HG03095 (cell line): ENCODE measurements around the gene OR6C68.
"Not testable (repeated sequence)": the region's sequence is repeated elsewhere in the genome, so short reads cannot be mapped to it uniquely, and the experiment has no call there.

Source experiments
- ATAC-seq: cut with Tn5 transposase; IDR thresholded peaks from one replicate; pipeline ENCODE4 v1.9.1; 2021; ENCODE audit warnings: moderate library complexity; ENCODE audit not compliant: unreplicated experiment

OR6C68 gene

DNA sequence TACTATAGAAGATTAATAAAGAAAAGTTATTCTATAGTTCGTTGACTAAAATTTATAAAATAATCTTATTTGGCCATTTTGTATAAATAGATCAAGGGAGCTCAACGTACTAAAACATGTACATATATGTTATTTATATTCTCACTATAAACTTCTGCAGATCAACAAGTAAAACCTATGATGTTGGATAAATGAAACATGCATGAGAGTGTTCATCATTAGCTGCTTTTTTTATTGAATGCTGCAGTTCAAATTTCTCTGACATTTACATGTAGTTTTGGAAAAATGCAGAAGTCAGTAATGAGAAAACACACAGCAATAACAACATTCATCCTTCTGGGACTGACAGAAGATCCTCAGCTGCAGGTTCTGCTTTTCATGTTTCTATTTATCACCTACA, at the start of gene OR6C68:
Gene OR6C68, plus strand, starts transcription at position 301 of the 400 bp plus-strand sequence. Its CDS starts 0 bp downstream, at position 301.
- ATAC-seq = no peak

DNA sequence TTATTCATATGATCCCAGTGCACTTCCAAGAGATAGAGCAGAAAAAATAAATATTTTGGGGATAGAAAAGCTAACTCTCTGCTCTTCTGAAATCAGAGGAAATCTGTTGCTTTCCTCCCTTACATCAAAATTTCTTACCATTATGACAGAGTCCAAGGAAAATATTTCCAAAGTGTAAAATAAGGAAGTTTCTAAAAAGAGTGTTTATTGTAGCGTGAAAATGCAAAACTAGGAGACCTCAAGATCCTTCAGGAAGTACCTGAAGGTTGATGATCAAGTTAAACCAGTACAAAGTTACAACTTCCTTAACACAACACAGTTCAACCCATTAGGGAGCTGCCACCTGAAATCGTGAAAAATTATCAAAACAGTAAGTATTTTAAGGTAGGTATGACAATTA, 48.4 kb upstream of the OR6C68 start, which contains the start of gene OR6C2:
Gene OR6C2, plus strand, starts transcription at position 301 of the 400 bp plus-strand sequence. CDS start 8,138 bp downstream, outside the sequence.
- ATAC-seq = no peak

DNA sequence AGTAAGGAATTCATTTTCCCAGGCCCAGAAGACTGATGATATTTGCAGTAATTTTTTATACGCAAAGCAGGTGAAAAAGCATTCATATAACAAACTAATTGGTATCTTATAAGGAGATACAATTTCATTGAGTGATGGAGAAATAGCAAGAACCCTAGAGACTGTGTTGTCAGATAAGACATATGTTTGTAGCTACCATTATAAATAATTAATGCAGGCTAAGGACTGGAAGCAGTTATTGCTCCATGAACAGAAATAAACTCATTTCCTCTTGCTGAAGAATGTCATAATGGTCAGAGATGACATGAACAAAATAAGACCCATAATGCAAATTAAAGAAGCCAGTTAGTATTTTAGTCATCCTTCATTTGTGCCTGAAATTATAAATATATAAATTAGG, 46.8 kb upstream of the OR6C68 start:
- ATAC-seq = no peak

DNA sequence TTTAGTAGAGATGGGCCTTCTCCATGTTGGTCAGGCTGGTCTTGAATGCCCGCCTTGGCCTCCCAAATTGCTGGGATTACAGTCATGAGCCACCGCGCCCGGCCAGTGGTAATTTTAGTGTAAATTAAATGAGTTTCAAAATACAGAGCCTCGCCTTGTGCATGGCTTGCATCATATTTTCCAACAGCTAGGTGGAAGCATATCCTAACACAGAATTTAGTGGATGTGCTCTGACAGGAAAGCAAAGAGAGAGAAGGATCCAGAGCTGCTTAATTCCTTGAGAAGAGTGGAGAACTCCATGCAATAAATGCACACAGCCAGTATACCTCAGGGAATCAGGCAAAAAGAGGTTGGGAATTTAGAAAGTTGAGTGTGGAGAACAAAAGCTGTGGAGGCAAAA, 45.9 kb upstream of the OR6C68 start:
- ATAC-seq = no peak

DNA sequence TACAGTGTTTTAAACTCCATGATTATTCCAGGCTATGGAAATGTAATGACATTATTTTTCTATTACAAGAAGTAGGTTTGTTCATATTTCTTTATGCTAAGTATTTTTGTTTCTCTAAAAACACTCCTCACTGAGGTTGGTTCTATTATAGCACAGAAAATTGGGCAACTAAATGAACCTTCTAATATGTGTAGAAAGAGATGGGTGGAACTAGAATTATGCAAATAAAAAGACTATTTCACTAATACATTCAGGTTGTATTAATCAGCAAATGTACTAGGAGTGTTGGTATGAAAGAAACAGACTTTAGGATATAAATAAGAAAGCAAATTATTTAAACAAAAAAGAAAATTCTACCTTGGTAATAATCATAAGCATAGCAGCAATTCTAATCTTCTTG, 43.4 kb upstream of the OR6C68 start:
- ATAC-seq = no peak

DNA sequence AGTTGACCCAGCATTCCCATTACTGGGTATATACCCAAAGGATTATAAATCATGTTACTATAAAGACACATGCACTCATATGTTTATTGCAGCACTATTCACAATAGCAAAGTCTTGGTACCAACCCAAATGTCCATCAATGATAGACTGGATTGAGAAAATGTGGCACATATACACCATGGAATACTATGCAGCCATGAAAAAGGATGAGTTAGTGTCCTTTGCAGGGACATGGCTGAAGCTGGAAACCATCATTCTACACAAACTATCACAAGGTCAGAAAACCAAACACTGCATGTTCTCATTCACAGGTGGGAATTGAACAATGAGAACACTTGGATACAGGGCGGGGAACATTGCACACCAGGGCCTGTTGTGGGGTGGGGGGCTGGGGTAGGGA, 27.3 kb upstream of the OR6C68 start:
- ATAC-seq = not testable (repeated sequence)

DNA sequence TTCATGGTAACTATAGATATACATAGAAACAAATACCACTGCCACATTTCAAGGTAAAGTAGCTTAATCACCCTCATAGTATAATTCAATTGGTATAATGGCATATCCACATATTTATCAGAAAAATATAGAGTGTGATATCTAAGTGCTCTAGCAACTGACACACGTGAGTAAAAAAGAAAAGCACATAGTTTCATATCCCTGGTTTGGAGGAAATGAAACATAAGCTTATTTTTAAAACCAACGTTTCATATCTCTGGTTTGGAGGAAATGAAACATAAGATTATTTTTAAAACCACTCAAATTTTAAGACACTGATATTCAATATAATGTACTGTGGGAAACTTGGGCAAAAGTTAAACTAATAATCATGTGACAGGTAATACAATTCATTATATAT, 24.3 kb upstream of the OR6C68 start:
- ATAC-seq = peak; percentile 54

DNA sequence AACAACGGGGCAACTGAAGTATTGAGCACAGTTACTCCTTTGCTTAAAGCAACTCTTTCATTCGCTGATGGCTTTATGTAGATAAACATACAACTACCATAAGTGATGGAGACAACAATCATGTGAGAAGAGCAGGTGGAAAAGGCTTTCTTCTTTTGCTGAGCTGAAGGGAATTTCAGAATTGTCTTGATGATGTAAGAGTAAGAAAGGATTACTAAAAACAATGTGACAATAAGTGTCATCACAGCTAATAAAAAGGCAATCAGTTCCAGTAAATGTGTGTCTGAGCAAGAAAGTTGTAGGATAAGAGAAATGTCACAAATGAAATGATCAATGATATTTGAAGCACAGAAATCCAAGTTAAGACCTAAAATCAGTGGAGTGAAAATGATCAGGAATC, 22.9 kb upstream of the OR6C68 start:
- ATAC-seq = no peak

DNA sequence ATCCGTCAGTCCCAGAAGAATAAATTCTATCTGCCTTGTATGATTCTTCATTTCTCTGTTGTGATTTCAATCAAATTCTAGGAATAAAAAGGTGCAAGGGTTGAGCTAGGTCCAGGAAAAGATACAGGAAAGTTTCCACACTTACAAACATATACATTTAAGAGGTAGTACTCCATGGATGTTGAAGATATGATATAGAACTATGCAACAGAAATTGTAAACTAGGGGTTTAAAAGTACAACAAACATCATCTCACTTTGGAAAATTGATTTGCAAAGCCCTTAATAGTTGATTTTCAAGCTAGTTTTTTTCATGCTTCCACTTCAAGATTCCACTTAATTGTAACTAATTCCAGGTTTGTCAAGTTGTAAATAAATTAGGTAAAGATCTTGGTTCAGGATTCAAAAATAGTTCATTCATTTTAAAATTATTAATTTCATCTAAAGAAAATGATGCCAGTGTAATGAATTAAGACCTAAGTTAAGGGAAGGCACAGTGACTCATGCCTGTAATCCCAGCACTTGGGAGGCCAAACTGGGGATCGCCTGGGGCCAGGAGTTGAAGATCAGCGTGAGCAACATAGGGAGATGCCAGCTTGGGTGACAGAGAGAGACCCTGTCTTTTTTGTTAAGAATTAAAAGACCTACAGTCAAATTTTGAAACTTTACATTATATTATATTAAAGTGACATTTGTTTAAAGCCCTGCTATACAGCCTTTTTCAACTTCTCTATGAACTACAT, 21.9 kb upstream of the OR6C68 start, which contains the start of gene OR6C70:
Gene OR6C70, minus strand, starts transcription at position 51 of the 742 bp plus-strand sequence. Its CDS starts 0 bp downstream, at position 51.
- ATAC-seq = no peak

DNA sequence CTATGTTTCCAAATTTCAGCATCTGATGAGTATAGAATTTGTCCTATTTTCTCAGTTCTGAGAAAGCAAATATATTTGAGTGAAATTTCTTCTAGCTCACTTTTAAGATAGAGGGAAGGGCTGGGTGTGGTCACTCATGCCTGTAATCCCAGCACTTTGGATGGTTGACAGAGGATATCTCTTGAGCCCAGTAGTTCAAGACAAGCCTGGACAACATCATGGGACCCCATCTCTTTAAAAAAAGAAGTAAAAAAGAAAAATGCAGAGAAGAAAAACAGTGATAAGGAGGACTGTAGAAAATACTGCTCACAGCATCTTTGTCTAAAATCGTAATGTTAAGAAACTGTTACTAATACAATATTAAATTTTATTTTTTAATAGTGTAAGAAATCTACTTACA, 19.9 kb upstream of the OR6C68 start:
- ATAC-seq = no peak

DNA sequence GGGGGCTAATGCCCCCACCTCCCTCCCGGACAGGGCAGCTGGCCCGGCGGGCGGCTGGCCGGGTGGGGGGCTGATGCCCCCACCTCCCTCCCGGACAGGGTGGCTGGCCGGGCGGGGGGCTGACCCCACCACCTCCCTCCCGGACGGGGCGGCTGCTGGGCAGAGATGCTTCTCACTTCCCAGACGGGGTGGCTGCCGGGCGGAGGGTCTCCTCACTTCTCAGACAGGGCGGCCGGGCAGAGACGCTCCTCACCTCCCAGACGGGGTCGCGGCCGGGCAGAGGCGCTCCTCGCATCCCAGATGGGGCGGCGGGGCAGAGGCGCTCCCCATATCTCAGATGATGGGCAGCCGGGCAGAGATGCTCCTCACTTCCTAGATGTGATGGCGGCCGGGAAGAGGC, 13.0 kb upstream of the OR6C68 start:
- ATAC-seq = not testable (repeated sequence)

DNA sequence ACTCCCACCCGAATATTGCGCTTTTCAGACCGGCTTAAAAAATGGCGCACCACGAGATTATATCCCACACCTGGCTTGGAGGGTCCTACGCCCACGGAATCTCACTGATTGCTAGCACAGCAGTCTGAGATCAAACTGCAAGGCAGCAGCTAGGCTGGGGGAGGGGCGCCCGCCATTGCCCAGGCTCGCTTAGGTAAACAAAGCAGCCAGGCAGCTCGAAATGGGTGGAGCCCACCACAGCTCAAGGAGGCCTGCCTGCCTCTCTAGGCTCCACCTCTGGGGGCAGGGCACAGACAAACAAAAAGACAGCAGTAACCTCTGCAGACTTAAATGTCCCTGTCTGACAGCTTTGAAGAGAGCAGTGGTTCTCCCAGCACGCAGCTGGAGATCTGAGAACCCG, 7.9 kb upstream of the OR6C68 start:
- ATAC-seq = not testable (repeated sequence)

DNA sequence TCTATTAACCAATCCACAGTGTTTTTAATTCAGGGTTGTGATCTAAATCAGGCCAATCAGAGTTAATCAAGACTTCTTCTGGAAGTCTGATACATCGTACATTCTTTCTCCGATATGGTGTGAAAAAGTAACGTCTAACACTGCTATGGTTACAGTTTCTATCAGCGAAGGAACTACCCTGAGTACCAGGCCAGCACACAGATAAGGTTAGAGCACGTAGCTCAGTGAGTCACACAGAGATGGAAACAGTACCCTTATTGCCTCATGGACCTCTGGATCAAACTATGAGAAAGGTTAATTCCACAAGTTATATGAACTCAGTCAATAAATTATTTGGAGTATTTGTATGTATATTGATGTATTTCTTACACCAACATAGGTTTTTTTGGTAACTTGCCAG, 3.3 kb downstream of the OR6C68 start:
- ATAC-seq = no peak

DNA sequence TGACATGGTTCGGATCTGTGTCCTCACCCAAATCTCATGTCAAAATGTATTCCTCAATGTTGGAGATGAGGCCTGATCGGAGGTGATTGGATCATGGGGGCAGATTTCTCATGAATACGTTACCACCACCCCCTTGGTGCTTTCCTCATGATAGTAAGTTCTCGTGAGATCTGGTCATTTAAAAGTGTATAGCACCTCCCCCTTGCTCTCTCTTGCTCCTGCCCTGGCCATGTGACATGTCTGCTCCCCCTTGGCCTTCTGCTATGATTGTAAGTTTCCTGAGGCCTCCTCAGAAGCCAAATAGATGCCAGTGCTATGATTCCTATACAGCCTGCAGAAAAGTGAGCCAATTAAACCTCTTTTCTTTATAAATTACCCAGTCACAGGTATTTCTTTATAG, 7.1 kb downstream of the OR6C68 start:
- ATAC-seq = no peak

DNA sequence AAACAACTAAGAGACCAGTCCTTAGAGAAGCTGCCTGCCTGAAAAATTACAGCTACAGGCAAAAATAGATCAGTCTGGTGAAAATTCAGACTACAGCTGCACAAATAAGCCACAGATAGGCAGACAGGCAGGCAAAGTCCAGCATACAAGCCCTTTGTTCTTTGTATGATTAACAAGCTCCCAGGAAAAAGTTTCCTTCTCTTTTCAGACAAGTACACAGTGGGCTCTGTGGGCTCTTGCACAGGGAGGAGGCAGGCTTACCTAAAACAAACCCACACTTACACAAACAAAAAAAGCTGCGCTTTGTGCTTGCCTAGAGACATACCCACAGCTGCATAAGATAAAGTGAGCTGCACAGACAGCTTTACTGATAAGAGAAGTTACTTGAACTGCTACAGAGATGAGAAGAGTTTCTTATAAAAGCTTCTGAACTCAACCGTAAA, 7.7 kb downstream of the OR6C68 start:
- ATAC-seq = no peak

DNA sequence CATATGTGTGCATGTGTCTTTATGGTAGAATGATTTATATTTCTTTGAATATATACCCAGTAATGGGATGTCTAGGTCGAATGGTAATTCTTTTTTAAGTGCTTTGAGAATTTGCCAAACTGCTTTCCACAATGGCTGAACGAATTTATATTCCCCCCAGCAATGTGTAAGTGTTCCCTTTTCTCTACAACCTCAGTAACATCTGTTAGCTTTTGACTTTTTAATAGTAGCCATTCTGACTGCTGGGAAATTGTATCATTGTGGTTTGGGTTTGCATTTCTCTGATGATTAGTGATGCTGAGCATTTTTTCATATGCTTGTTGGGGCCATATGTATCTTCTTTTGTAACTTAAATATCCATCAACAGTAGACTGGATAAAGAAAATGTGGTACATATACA, 9.4 kb downstream of the OR6C68 start:
- no peak for ATAC-seq

DNA sequence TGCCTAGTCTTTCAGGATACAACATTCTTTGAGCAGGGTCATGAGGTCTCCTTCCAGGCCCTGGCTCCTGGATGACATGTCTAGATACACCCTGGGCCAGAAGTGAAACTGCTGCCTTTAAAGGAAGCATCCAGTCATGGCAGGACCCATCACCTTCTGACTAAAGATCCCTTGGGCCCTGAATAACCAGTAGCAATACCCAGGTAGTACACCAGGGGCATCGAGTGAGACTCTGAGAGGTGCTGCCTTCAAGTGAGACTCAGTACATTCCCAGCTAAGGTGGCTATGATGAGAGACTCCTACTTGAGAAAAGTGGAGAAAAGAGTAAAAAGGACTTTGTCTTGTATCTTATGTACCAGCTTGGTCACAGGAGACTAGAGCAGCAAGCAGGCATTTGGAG, 23.5 kb downstream of the OR6C68 start:
- no peak for ATAC-seq

DNA sequence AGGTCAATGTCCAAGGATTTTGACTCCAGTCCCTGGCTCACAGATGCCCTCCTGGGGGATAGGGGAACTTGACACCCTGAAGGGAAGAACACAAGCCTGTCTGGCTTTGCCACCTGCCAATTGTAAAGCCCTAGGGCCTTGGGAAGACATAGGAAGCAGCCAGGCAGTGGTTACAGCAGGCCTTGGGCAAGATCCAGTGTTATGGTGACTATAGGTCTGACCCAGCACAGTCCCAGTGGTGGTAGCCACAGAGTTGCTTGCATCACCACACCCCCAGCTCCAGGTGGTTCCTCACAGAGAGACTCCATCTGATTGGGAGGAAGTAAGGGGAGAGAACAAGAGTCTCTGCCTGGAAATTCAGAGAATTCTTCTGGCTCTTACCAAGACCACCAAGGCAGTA, 24.2 kb downstream of the OR6C68 start:
- no peak for ATAC-seq
